ENCODE measurements around the gene REM1.
"Not testable (repeated sequence)": the region's sequence is repeated elsewhere in the genome, so short reads cannot be mapped to it uniquely, and the experiment has no call there.

REM1 gene

DNA sequence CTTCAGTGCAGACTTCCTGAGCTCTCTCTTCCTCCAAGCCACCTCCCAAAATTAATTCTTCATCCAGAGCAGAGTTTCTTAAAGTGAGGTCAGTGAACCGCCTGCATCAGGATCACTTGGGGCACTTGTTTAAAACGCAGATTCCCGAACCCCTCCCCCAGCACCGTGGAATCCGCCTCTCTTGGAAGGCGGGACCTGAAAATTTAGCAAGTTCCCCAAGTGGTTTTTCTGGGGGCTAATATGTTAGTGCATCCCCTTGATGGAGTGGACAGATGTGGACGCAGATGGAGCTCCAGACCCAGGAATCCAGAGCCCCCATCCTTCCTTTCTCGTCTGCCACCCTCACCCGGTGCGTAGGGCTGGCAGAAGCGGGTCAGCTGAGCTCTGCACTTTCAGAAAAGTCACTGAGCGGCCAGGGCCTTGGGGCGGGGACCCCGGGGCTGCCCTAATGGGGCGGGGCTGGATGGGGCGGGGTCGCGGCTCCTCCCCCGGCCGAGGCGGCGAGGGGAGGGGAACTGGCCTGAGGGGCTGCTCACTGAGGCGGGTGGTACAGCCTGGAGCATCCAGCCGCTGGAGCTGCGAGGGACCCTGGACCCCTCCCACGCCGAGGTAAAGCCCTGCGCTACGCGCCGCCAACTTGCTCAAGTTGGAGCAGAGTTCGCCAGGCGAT lies at the start of gene REM1, which contains the start of gene DEFB124:
Gene REM1, plus strand, starts transcription at position 531 of the 670 bp plus-strand sequence. CDS start 1,158 bp downstream, outside the sequence.
Gene DEFB124, minus strand, starts transcription at position 370 of the 670 bp plus-strand sequence. CDS start 2,114 bp downstream, outside the sequence.
- no peak for DNase-seq

GRCh38 chr20:31425797-31426196 lies 49.3 kb upstream of the REM1 start:
- DNase-seq, result no peak

- not testable (repeated sequence) for DNase-seq
These were observed 48.1 kb upstream of the REM1 start for GRCh38 chr20:31426891-31427551.

GRCh38 chr20:31427576-31427975 lies 47.5 kb upstream of the REM1 start:
- not testable (repeated sequence) for DNase-seq

GRCh38 chr20:31430568-31431115 lies 44.4 kb upstream of the REM1 start:
- no peak for DNase-seq

- peak; percentile 13 for DNase-seq
These were observed 35.0 kb upstream of the REM1 start, which contains the start of gene DEFB123 for GRCh38 chr20:31440012-31440659. TSS of gene DEFB123 (plus strand) at chr20:31440632. CDS start at chr20:31440699, 67 bp downstream.

DNA sequence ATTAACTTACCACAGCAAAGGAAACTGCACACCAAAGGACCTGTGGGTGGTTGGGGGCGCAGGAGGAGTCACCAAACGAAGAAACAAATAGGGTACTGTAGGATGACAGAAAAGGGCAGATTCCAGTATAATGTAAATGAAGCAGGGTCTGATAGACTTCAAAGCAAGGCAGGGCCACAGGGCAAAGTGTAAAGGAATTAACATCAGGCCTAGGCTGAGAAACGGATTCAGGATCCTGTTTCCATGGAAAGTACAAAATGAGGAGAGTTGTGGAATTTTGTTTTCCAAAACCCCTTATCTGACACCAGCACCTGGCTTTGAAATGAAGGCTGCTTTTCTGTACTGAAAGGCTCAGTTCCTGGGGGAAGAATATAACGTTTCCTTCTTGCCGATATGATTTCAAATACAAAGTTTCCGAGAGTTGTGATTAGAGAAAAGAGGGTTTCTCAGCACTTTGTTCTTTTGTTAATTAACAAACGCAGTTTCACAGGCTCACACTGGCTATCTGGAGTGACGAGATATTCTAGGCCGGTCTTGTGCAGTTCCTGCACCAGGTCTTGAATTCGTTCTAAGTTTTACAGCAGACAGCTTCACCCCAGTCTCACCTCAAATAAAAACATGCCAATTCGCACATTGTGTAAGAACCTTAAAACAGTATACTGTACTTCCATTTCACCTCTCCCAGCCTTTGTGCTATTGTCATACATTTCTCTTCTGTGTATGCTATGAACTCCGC lies 28.8 kb upstream of the REM1 start:
- no peak for DNase-seq

DNA sequence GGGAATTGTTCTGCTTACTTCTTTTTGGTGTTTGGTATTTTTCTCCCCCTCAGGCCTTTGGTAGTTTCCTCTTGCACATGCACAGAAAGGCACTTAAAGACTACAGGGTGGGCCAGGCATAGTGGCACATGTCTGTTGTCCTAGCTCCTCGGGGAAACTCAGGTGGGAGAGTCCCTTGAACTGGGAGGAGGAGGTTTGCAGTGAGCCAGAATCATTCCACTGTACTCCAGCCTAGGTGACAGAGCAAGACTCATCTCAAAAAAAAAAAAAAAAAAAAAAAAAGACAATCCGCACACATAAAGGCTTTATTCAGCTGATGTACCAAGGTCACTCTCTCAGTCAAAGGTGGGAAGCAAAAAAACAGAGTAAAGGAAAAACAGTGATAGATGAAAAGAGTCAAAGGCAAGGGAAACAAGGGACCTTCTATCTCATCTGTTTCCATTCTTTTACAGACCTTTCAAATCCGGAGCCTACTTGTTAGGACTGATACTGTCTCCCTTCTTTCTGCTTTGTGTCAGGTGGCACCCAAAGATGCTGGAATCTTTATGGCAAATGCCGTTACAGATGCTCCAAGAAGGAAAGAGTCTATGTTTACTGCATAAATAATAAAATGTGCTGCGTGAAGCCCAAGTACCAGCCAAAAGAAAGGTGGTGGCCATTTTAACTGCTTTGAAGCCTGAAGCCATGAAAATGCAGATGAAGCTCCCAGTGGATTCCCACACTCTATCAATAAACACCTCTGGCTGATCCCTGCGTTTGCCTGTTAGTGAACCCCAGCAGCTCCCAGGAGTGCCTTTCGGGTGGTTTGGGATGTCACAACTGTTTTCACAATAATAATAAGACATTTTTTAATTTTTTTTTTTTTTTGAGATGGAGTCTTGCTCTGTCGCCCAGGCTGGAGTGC lies 25.3 kb upstream of the REM1 start:
- no peak for DNase-seq

DNA sequence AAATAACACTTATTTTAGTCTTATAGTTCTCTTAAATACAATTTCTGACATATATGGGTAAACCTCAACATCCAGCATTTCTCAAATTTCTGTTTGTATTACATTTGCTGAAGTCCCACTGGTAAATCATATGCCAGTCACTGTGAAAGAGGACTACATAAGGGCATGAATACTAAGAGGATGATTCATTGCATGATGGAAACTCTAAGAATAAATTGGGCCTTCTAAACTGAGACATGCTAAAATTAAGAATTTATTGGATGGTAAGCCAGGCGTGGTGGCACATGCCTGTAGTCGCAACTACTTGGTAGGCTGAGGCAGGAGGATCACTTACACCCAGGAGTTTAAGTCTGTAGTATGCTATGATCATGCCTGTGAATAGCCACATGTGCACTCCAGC lies 22.5 kb upstream of the REM1 start:
- no peak for DNase-seq

GRCh38 chr20:31454361-31454760 lies 20.7 kb upstream of the REM1 start:
- DNase-seq, result no peak

DNA sequence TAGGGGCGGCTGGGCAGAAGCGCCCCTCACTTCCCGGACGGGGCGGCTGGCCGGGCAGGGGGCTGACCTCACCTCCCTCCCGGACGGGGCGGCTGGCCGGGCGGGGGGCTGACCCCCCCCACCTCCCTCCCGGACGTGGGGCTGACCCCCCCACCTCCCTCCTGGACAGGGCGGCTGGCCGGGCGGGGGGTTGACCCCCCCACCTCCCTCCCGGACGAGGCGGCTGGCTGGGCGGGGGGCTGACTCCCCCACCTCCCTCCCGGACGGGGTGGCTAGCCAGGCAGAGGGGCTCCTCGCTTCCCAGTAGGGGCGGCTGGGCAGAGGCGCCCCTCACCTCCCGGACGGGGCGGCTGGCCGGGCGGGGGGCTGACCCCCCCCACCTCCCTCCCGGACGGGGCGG lies 4.1 kb upstream of the REM1 start:
- DNase-seq, result not testable (repeated sequence)

GRCh38 chr20:31472395-31473330 lies 2.4 kb upstream of the REM1 start:
- DNase-seq, result no peak

- no peak for DNase-seq
These were observed 1.6 kb upstream of the REM1 start for GRCh38 chr20:31473331-31474096.

- DNase-seq, result no peak
These were observed 1.0 kb upstream of the REM1 start for GRCh38 chr20:31474097-31474436.

DNA sequence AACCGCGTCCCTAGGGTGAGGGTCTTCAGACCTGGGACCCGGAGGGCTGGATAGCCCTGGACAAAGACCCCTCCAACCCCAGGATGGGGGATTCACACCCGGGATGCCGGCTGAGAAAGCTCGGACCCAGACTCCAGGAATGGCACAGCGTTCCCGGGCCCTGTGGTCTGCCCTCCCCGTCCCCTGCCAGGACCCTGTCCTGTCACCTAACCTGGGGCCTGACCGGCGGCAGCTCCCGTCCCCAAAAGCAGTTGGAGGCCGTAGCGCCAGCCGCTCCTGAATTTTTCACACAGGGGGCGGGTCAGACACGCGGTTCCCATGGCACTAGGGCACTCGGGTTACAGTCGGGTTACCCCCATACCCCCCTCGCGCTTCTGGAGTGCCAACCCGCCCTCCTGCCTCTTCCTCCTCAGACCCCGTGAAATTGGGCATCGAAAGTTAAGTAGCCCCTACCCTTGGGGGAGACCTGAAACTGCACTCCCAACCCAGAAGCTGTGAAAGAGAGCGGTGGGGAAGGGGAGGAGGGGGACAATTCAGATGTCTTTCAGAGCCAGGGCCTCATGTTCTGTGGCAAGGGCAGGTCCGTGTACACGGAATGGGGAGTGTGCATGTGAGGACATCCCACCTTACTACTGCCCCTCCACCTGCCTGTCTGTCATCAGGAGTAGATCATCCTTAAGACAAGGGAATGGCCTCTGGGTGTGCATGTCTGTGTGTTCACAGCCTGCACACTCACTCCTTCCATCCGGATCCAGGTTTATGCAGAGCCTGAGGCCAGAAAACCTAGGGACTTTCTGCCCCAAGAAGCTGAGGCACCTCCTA lies 595 bp downstream of the REM1 start:
- DNase-seq, result no peak

- DNase-seq, result no peak
These were observed 1.2 kb downstream of the REM1 start for GRCh38 chr20:31476294-31476585.

DNA sequence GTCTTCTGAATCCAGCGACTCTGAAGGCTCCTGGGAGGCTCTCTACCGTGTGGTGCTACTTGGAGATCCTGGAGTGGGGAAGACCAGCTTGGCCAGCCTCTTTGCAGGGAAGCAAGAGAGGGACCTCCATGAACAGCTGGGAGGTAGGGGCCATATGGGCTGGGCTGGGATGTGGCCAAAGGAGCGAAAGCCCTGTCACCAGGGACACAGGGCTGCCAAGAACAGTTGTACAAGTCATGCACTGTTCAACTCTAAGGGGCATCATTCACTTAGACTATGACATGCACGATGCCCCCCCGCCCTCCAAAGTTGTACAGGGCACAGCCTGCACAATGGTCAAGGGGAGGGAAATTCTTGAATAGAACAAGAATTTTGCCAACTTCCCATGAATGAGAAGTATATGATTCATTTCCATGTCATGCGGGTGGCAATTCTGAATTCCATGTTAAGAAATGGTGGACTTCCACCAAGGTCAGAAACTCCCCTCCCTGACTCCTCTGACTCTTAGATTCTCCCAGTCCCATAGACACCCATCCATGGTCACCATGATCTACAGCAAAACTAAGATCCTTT lies 1.6 kb downstream of the REM1 start:
- no peak for DNase-seq

DNA sequence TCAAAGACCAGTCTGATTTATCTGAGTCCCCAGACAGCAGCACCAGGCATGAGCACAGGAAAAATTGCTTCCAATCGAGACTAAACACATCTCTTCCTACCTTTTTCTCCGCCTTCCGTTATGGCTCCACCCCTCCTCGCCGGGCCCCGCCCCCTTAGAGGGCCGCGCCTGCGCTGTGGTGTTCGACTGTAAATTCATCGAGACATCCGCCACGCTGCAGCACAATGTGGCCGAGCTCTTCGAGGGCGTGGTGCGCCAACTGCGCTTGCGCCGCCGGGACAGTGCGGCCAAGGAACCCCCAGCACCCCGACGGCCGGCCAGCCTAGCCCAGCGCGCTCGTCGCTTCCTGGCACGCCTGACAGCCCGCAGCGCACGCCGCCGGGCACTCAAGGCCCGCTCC lies 8.9 kb downstream of the REM1 start:
- no peak for DNase-seq
